NCI-H82 treated with DMSO at 0.1 percent for 48 hours (cell line): ENCODE data around the gene GARIN1A.

Experiments used
- DNase-seq: peaks from one replicate; lab custom pipeline; 2025; ENCODE audit not compliant: unreplicated experiment; lab: John Stamatoyannopoulos, UW

GARIN1A gene

DNA sequence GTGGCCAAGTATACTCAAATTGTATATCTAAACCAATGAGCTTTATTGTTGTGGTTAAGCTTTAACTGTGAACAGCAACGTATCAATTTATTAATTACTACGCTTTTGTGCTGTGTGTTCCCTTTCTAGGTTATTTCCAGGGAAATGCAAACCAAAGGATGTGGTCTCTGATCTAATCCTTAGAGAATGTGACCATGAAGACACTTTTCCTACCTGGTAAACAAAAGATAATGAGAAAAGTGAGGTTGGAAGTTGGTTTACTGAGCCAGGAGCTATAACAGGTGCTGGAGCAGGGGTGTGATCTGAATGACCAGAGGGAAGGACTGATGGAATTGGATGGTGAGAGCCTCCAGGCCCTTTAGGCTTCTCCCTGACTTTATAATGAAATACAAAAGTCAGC is 41.7 kb downstream of the GARIN1A start:
- no peak for DNase-seq

DNA sequence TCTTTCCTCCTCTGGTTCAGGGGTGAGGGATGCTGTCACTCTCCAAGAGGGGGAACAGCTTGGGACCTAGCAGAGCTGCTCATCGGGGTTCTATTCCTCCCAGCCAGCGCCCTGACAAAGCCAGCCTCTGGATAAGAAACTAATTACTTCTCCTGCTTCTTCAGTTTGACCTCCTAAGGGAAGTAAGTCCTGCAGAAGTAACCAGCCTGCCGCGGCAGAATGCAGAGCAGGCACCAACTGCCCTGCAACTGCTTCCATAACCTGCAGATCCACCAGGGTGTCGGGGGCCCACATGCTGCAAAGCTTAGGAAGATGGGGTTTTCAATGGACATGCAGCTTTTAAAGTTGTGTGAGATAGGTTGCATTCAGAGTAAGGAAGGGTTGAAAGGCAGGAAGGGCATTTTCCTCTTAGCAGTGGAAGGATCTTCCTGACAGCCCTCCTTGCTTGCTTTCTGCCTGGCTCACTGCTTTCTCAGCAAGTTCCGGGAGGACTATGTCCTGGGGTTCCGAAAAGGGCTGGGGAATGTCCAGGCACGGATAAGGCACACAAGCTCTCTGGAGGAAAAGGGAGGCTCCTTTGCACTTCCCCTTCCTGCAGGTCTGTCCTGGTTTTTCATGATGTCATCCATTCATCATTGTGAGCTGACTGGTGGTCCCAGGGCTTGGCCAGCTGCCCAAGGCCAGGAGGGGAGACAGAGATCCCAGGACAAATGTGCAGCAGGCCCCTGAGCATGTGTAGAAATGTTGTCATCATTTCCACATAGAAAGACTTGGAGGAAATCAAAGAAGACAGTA is 42.8 kb downstream of the GARIN1A start:
- no peak for DNase-seq

DNA sequence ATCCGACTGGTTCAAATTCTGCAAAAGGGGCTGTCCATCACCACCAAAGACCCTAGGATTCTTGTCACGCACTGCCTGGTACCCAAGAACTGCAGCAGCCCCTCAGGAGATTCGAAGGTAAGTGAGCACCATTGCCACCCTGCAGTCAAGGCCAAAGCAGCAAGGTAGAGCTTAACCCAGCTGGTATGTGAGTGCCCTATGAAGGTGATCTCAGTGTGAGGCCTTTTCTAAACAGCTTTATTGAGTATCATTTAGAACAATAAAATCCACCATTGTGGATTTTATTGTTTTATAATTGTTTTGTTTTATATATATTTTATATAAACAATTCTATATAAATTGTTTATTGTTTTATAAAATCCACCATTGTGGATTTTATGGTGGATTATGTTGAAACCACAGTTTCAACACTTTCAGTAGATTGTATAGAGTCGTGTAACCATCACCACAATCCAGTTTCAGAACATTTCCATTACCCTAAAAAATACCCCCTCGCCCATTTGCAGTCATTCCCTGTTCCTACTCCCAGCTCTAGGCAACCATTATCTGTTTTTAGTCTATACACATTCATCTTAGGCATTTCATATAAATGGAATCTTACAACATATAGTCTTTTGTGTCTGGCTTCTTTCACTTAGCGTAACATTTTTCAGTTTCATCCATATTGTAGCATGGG is 47.0 kb downstream of the GARIN1A start:
- no peak for DNase-seq

DNA sequence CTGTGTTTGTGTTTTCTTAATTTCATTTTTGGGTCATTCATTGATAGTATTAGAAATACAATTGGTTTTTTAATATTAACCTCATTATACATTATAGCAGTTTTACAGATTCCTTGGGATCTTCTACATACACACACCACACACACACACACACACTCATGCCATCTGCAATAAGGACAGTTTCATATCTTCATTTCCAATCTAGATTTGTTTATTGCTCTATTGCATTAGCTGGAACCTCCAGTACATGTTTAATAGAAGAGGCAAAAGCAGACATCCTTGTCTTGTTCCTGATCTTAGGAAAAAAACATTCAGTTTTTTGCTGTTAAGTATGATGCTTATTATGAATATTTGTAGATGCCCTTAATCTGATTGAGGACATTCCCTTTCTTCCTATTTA is 49.3 kb downstream of the GARIN1A start:
- DNase-seq, result no peak
